Panc1 (cell line): Measurements from ENCODE around the gene DZANK1. TPM values are rescaled to one million over a fixed set of nuclear protein-coding genes. Genes with fewer than 3 reads are reported as not detected.

Source experiments
- ATAC-seq: fragments of 200-7000 bp; cut with Tn5 transposase; 2 replicates; pipeline ENCODE4 v1.9.1; 2020; ENCODE audit warnings: mild to moderate bottlenecking, moderate library complexity
- BruUV-seq: library from RNA; stranded (reverse); fragments of 400-500 nt; replicated peaks from 2 replicates; lab custom pipeline; 2021; lab: Mats Ljungman, UMichigan
- CTCF ChIA-PET: fragments of 300-600 bp; sonication (Branson Sonifier 250); formaldehyde crosslinking; loops from one replicate; lab custom pipeline; 2022; ENCODE audit warnings: antibody characterized with exemption; lab: Charles Lee
- POLR2A ChIA-PET: fragments of 300-600 bp; sonication (Branson Sonifier 250); formaldehyde crosslinking; loops from one replicate; lab custom pipeline; 2022; ENCODE audit warnings: antibody characterized with exemption; lab: Charles Lee
- DNase-seq: peaks from one replicate; pipeline ENCODE4 v3.0.0-alpha.2; 2010; ENCODE audit warnings: low read depth, low spot score
- H3K27ac ChIP-seq: 2 replicates; pipeline ENCODE4 v1.5.1; 2011; ENCODE audit warnings: mild to moderate bottlenecking, low read length, inconsistent platforms
- H3K27me3 ChIP-seq: fragments of 200-500 bp; sonication (Bioruptor generic); 2 replicates; pipeline ENCODE4 v1.6.0; 2014; ENCODE audit warnings: low read length, inconsistent platforms; ENCODE audit not compliant: control insufficient read depth, insufficient read depth
- H3K36me3 ChIP-seq: fragments of 200-500 bp; sonication (Bioruptor generic); 2 replicates; pipeline ENCODE4 v1.5.1; 2014; ENCODE audit warnings: inconsistent platforms, mild to moderate bottlenecking, low read length, moderate library complexity; ENCODE audit not compliant: control insufficient read depth, insufficient read depth
- H3K4me1 ChIP-seq: 2 replicates; pipeline ENCODE4 v1.5.1; 2011; ENCODE audit warnings: inconsistent platforms, mild to moderate bottlenecking, low read length, moderate library complexity; ENCODE audit not compliant: control insufficient read depth, insufficient read depth
- H3K4me3 ChIP-seq, 2 experiments: 2 replicates each; pipeline ENCODE4 v1.5.1; 2011 to 2012; ENCODE audit warnings: low read depth in 2 of 2, low read length in 2 of 2, mild to moderate bottlenecking in 2 of 2, inconsistent platforms in 1 of 2, moderate library complexity in 1 of 2
- H3K9me3 ChIP-seq: fragments of 200-500 bp; sonication (Bioruptor generic); 2 replicates; pipeline ENCODE4 v1.5.1; 2014; ENCODE audit warnings: low read depth, mild to moderate bottlenecking, inconsistent platforms, low read length, moderate library complexity; ENCODE audit not compliant: control insufficient read depth, insufficient read depth
- CTCF ChIP-seq: fragments of 450-650 bp; IDR thresholded peaks from 2 replicates; pipeline ENCODE4 v1.5.1; 2017; ENCODE audit warnings: mild to moderate bottlenecking
- POLR2AphosphoS5 ChIP-seq: IDR thresholded peaks from 2 replicates; pipeline ENCODE4 v1.6.1; 2012; ENCODE audit warnings: mild to moderate bottlenecking, low read depth, low read length, moderate library complexity
- REST ChIP-seq, 2 experiments: IDR thresholded peaks; 2 replicates each; pipeline ENCODE4 v1.6.1; 2011 to 2012; ENCODE audit warnings: low read depth in 2 of 2, control low read depth in 1 of 2, low read length in 1 of 2, mild to moderate bottlenecking in 1 of 2, moderate library complexity in 1 of 2; ENCODE audit not compliant: insufficient read depth in 1 of 2
- SIN3A ChIP-seq: IDR thresholded peaks from 2 replicates; pipeline ENCODE4 v1.6.1; 2012; ENCODE audit warnings: low read depth, mild to moderate bottlenecking, low read length, moderate library complexity, borderline replicate concordance; ENCODE audit not compliant: insufficient read depth
- TCF7L2 ChIP-seq: IDR thresholded peaks from 2 replicates; pipeline ENCODE4 v1.6.1; 2011; ENCODE audit warnings: mild to moderate bottlenecking, low read depth, low read length, inconsistent platforms
- in situ Hi-C: cut with HindIII; loops from 2 replicates; pipeline ENCODE4 v1.10.0; 2016; ENCODE audit warnings: low sequenced_read_pairs, low pct_unique_long_range_greater_than_20kb
- intact Hi-C: fragments of 100-400 bp; cut with micrococcal nuclease; formaldehyde crosslinking; loops from one replicate; pipeline ENCODE4 v1.10.0; 2022; ENCODE audit not compliant: unreplicated experiment
- total RNA-seq: library from RNA; stranded (reverse); gene quantifications from one replicate; pipeline ENCODE4 v1.2.1, GENCODE V29; 2021; ENCODE audit not compliant: unreplicated experiment

Gene DZANK1
- total RNA-seq, 1 experiment from 2014 or later = 3.0 TPM

GRCh38 chr20:18362916-18363315 is 103.9 kb downstream of the DZANK1 start:
- BruUV-seq = no TSS peak
- no peaks in the 10 kb centered on the region for H3K4me1 ChIP-seq
- no peak overlapping the region for H3K27ac ChIP-seq
- DNase-seq (no peak), ATAC-seq (no peak)
- POLR2A ChIA-PET = no interaction called here
- TF ChIP-seq SIN3A = no peak
- no peak for TF ChIP-seq CTCF
- CTCF ChIA-PET = no interaction called here
- no peaks in the 10 kb centered on the region for H3K9me3 ChIP-seq
- intact Hi-C loops (no loop called here), in situ Hi-C loops (no loop called here)
- no peaks in the 10 kb centered on the region for H3K27me3 ChIP-seq
- H3K4me3 ChIP-seq = no peak overlapping the region
- no peaks in the 10 kb centered on the region for H3K36me3 ChIP-seq

GRCh38 chr20:18361678-18362077 is 105.2 kb downstream of the DZANK1 start:
- H3K4me1 ChIP-seq = no peaks in the 10 kb centered on the region
- ChIA-PET CTCF (no interaction called here), POLR2A (no interaction called here)
- no peak for DNase-seq
- no peak for TF ChIP-seq SIN3A
- TF ChIP-seq TCF7L2 = no peak
- TF ChIP-seq REST (IDR thresholded peaks at IDR 0.05; ENCODE audit: insufficient read depth in 1 of 2, low read depth in 2 of 2, low read length in 1 of 2) = no peak
- no peak for TF ChIP-seq POLR2AphosphoS5
- no peak for TF ChIP-seq CTCF
- H3K27me3 ChIP-seq = no peaks in the 10 kb centered on the region
- no peak overlapping the region for H3K27ac ChIP-seq
- in situ Hi-C loops (no loop called here), intact Hi-C loops (no loop called here)
- no peak for ATAC-seq
- no peak overlapping the region for H3K4me3 ChIP-seq
- BruUV-seq = no TSS peak
- no peaks in the 10 kb centered on the region for H3K9me3 ChIP-seq
- H3K36me3 ChIP-seq = no peaks in the 10 kb centered on the region
